ENCODE results near the gene CHRDL2. TPM values are rescaled to one million over a fixed set of nuclear protein-coding genes. Genes with fewer than 3 reads are reported as not detected.
"Not testable (repeated sequence)": the region's sequence is repeated elsewhere in the genome, so short reads cannot be mapped to it uniquely, and the experiment has no call there.

Gene CHRDL2
- total RNA-seq, 1 experiment from 2014 or later = not detected

GRCh38 chr11:74769055-74769707 lies 38.0 kb upstream of the CHRDL2 start (continued):
- TF ChIP-seq, protein P1, sequence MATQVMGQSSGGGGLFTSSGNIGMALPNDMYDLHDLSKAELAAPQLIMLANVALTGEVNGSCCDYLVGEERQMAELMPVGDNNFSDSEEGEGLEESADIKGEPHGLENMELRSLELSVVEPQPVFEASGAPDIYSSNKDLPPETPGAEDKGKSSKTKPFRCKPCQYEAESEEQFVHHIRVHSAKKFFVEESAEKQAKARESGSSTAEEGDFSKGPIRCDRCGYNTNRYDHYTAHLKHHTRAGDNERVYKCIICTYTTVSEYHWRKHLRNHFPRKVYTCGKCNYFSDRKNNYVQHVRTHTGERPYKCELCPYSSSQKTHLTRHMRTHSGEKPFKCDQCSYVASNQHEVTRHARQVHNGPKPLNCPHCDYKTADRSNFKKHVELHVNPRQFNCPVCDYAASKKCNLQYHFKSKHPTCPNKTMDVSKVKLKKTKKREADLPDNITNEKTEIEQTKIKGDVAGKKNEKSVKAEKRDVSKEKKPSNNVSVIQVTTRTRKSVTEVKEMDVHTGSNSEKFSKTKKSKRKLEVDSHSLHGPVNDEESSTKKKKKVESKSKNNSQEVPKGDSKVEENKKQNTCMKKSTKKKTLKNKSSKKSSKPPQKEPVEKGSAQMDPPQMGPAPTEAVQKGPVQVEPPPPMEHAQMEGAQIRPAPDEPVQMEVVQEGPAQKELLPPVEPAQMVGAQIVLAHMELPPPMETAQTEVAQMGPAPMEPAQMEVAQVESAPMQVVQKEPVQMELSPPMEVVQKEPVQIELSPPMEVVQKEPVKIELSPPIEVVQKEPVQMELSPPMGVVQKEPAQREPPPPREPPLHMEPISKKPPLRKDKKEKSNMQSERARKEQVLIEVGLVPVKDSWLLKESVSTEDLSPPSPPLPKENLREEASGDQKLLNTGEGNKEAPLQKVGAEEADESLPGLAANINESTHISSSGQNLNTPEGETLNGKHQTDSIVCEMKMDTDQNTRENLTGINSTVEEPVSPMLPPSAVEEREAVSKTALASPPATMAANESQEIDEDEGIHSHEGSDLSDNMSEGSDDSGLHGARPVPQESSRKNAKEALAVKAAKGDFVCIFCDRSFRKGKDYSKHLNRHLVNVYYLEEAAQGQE (IDR thresholded peaks at IDR 0.05; ENCODE audit: low read depth) = no peak
- TF ChIP-seq RAD21 (IDR thresholded peaks at IDR 0.05; ENCODE audit: low read depth) (no peak), EZH2phosphoT487 (IDR thresholded peaks at IDR 0.05; ENCODE audit: borderline replicate concordance) (no peak)

DNA sequence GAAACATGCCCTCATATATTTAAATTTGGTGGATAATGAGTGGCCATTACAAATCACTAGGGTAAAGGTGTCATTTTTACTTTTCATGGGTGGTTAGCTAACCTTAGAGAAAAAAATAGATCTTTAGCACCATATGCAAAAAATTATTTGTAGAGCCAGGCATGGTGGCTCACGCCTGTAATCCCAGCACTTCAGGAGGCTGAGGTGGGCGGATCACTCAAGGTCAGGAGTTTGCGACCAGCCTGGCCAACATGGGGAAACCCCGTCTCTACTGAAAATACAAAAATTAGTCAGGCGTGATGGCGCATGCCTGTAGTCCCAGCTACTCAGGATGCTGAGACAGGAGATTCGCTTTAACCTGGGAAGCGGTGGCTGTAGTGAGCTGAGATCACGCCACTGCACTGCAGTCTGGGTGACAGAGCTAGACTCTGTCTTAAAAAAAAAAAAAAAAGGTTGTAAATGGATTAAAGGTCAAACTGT lies 37.0 kb upstream of the CHRDL2 start:
- POLR2A ChIA-PET; H3K9me2 ChIP-seq (ENCODE audit: insufficient read depth); BruUV-seq (replicated peaks); H3K9me3 ChIP-seq (ENCODE audit: control insufficient read depth in 1 of 2, insufficient read depth in 1 of 2, low read depth in 1 of 2, low read length in 2 of 2); H2AFZ ChIP-seq (ENCODE audit: low read depth, low read length, poor library complexity, severe bottlenecking); H3K36me3 ChIP-seq (ENCODE audit: control insufficient read depth in 1 of 2, insufficient read depth in 2 of 2, low read length in 2 of 2); intact Hi-C loops (cut with micrococcal nuclease); H3K4me3 ChIP-seq (replicated peaks in 1 of 2; ENCODE audit: low read depth in 1 of 2, low read length in 2 of 2); H3K27me3 ChIP-seq (ENCODE audit: insufficient read depth, low read length); CTCF ChIA-PET; RAD21 ChIA-PET (ENCODE audit: low non-redundant PET in 1 of 2, low total read pairs in 2 of 2, uncharacterized antibody in 2 of 2, unreplicated experiment in 2 of 2); H3K4me2 ChIP-seq (ENCODE audit: low read length); ATAC-seq; H3K27ac ChIP-seq (ENCODE audit: low read depth, low read length); H3K4me1 ChIP-seq (ENCODE audit: control insufficient read depth in 1 of 2, insufficient read depth in 2 of 2, low read length in 2 of 2); H4K20me1 ChIP-seq (ENCODE audit: insufficient read depth); DNase-seq (ENCODE audit: low read depth, low spot score); H3K9ac ChIP-seq (ENCODE audit: low read length): not testable (repeated sequence)
- peaks cover 49% of the 10 kb centered on the region for H3K79me2 ChIP-seq (ENCODE audit: insufficient read depth, low read length)

Measured in HCT116 (cell line).